ENCODE data around the gene SLCO2B1. TPM values are rescaled to one million over a fixed set of nuclear protein-coding genes. Genes with fewer than 3 reads are reported as not detected.

Gene SLCO2B1
- total RNA-seq, 1 donor from 2014 or later = 2.6 TPM

DNA sequence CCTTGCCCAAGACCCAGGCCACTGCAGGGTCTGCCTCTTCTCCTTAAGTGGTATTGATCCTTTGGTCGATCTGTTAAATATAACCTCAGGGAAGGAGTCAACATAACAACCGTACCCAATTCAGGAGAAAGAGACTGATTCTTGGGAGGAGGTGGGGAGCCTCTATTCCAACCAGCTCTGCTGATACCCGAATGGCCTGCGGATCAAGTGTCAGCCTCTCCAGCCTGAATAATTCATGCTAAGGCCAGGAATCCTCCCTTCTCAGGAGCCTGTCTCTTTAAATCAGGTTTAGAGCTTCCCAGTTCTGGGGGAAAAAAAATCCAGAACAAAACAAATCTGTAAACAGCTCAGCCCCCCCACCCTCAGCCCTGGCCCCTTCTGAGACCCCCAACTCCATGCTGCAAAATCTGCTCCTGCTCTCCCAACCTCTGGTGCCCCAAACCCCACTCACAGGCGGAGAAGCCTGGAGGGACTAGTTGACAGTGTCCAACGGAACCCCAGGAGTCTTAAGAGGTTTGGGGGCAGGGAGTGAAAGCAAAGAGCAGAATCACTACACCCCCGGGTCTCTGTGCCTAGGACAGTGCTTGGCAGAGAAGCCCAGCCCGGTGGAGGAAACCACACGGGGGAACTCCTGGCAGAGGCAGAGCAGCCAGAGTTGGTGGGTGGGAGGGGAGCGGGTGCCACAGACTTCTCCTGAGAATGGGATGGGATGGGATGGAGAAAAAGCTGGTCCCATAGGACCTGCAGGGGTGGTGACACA lies 88.8 kb downstream of the SLCO2B1 start:
- Mint-ChIP-seq H3K4me1 (ENCODE audit: low read depth, unreplicated experiment) (peaks cover 8% of the 10 kb centered on the region), H3K27ac (ENCODE audit: unreplicated experiment) (no peak overlapping the region), H3K4me3 (ENCODE audit: unreplicated experiment) (peak overlapping the region; percentile 67), H3K36me3 (ENCODE audit: low read depth, unreplicated experiment) (no peaks in the 10 kb centered on the region), H3K9me3 (ENCODE audit: unreplicated experiment) (no peaks in the 10 kb centered on the region), H3K27me3 (ENCODE audit: low read depth, unreplicated experiment) (peaks cover 54% of the 10 kb centered on the region)
- Histone ChIP-seq H2AFZ (ENCODE audit: low read depth, low read length) (no peak overlapping the region), H3K9ac (ENCODE audit: low read length) (no peak overlapping the region), H4K20me1 (ENCODE audit: insufficient read depth, low read length) (no peaks in the 10 kb centered on the region), H3K27me3 (ENCODE audit: insufficient read depth, low read length) (peaks cover 49% of the 10 kb centered on the region), H3K79me2 (ENCODE audit: insufficient read depth, low read length) (no peaks in the 10 kb centered on the region), H3K4me1 (ENCODE audit: insufficient read depth, low read length) (peaks cover 3% of the 10 kb centered on the region), H3K9me3 (ENCODE audit: insufficient read depth, low read depth, low read length) (no peaks in the 10 kb centered on the region), H3K4me2 (ENCODE audit: low read length) (peak overlapping the region; percentile 89), H3K27ac (ENCODE audit: low read depth, low read length) (no peak overlapping the region), H3K36me3 (ENCODE audit: insufficient read depth, low read length) (no peaks in the 10 kb centered on the region), H3K4me3 (ENCODE audit: insufficient read depth, low read depth, low read length) (no peak overlapping the region)
- DNase-seq (ENCODE audit: low read depth) (no peak), FAIRE-seq (no peak)
- TF ChIP-seq CTCF (IDR thresholded peaks at IDR 0.05; ENCODE audit: insufficient read depth, low read depth, low read length) = no peak
- TF ChIP-seq EZH2 (IDR thresholded peaks at IDR 0.05; ENCODE audit: insufficient read depth, low read length) = no peak

- Mint-ChIP-seq H3K27ac (ENCODE audit: unreplicated experiment) (no peak within 1 kb of the TSS), H3K27me3 (ENCODE audit: low read depth, unreplicated experiment) (peaks cover 61% of the 10 kb centered on the region), H3K9me3 (ENCODE audit: unreplicated experiment) (no peaks in the 10 kb centered on the region), H3K4me3 (ENCODE audit: unreplicated experiment) (peak within 1 kb of the TSS; percentile 67), H3K4me1 (ENCODE audit: low read depth, unreplicated experiment) (peaks cover 8% of the 10 kb centered on the region), H3K36me3 (ENCODE audit: low read depth, unreplicated experiment) (no peaks in the 10 kb centered on the region)
- Histone ChIP-seq H3K9me3 (ENCODE audit: insufficient read depth, low read depth, low read length) (no peaks in the 10 kb centered on the region), H3K27me3 (ENCODE audit: insufficient read depth, low read length) (peaks cover 52% of the 10 kb centered on the region), H4K20me1 (ENCODE audit: insufficient read depth, low read length) (no peaks in the 10 kb centered on the region), H3K4me1 (ENCODE audit: insufficient read depth, low read length) (peaks cover 3% of the 10 kb centered on the region), H3K9ac (ENCODE audit: low read length) (no peak within 1 kb of the TSS), H3K27ac (ENCODE audit: low read depth, low read length) (no peak within 1 kb of the TSS), H3K4me3 (ENCODE audit: insufficient read depth, low read depth, low read length) (peak within 1 kb of the TSS; percentile 53), H2AFZ (ENCODE audit: low read depth, low read length) (peak within 1 kb of the TSS; percentile 84), H3K79me2 (ENCODE audit: insufficient read depth, low read length) (no peaks in the 10 kb centered on the region), H3K4me2 (ENCODE audit: low read length) (peak within 1 kb of the TSS; percentile 89), H3K36me3 (ENCODE audit: insufficient read depth, low read length) (no peaks in the 10 kb centered on the region)
- DNase-seq (ENCODE audit: low read depth) = no peak
- TF ChIP-seq EZH2 (IDR thresholded peaks at IDR 0.05; ENCODE audit: insufficient read depth, low read length) = peak; percentile 84
- no peak for TF ChIP-seq CTCF (IDR thresholded peaks at IDR 0.05; ENCODE audit: insufficient read depth, low read depth, low read length)
- no peak for FAIRE-seq
These were observed 89.6 kb downstream of the SLCO2B1 start, which contains the start of gene TPBGL for GRCh38 chr11:75240311-75241035. TPBGL (plus strand) TSS chr11:75240774; CDS start chr11:75241050, 276 bp downstream.
